HG02973 (cell line): ENCODE measurements around the gene RAB8A.
"Not testable (repeated sequence)": the region's sequence is repeated elsewhere in the genome, so short reads cannot be mapped to it uniquely, and the experiment has no call there.

Source experiments
- ATAC-seq: cut with Tn5 transposase; IDR thresholded peaks from one replicate; pipeline ENCODE4 v1.9.1; 2021; ENCODE audit warnings: moderate library complexity; ENCODE audit not compliant: unreplicated experiment

RAB8A gene

GRCh38 chr19:16077984-16078758, 33.5 kb upstream of the RAB8A start:
- no peak for ATAC-seq

DNA sequence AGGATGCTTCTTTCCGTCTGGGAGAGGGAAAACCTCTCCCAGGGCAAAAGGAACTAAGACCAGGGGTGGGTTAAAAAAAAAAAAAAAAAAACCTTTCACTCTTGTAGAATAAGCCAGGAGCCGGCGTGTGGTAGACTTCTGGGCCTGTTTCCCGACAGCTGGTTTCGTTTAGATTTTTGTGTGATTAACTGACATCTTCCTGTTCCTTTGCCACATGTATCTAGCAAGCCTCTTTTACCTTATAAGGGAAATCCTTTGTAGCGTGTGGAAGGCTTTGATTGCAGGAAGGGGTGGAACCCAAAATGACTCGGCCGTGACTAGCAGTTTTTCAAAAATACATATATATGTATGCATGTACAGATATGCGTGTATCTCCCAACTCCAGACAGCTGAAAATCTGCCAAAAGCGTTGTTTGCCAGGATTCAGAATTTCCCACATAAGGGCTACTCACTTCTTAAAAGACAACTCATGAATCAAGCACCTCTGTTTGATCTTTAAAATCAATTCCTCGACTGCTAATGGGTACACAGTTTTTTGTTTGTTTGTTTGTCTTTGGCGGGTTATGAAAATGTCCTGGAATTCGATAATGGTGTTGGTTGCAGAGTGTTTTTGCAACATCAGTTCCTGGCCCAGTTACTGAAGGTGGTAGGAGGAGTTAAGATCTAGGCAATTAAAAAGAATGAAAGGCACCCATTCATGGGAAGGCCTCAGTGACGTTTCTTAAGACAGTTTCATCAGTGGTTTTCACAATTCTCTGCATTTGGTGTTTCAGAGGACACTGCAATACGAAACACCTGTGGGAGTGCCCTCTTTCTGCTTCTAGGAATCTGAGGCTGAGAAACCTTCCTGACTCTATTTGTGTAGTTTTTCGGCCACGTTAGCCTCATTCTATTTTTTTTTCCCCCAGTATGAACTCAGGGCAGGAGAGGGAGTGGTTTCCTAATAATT, 32.7 kb upstream of the RAB8A start:
- peak; percentile 36 for ATAC-seq

DNA sequence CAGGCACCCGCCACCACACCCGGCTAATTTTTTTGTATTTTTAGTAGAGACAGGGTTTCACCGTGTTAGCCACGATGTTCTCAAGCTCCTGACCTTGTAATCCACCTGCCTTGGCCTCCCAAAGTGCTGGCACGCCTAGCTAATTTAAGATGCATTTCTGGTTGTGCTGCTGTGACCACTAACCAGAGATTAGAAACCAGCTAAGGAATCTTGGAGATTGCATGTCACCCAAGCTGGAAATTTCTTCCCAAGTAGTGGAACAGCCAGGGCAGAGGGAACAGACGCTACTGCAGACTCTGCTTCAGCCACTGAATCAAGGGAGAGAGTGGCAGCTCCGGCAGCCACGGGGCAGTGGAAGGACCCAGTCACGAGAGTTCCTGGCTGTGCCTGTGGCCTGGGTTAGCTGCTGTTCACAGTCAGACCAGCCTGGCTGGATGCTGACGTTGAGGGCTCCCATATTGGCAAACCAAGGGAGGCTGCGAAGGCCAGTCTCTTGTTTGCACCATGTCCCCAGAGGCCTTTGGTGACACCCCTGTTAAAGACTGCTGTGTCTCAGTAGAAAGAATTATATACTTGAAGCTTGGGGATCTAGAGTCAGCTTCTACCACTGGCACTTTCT, 27.5 kb upstream of the RAB8A start:
- no peak for ATAC-seq

- no peak for ATAC-seq
Measured at GRCh38 chr19:16085115-16085514, 26.6 kb upstream of the RAB8A start.

DNA sequence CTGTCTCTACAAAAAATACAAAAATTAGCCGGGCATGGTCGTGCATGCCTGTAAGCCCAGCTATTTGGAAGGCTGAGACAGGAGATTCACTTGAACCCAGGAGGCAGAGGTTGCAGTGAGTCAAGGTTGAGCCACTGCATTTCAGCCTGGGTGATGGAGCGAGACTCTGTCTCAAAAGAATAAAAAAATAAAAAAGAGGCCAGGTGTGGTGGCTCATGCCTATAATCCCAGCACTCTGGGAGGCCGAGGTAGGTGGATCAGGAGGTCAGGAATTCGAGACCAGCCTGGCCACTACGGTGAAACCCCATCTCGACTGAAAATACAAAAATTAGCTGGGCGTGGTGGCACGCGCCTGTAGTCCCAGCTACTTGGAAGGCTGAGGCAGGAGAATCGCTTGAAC, 24.3 kb upstream of the RAB8A start:
- not testable (repeated sequence) for ATAC-seq

DNA sequence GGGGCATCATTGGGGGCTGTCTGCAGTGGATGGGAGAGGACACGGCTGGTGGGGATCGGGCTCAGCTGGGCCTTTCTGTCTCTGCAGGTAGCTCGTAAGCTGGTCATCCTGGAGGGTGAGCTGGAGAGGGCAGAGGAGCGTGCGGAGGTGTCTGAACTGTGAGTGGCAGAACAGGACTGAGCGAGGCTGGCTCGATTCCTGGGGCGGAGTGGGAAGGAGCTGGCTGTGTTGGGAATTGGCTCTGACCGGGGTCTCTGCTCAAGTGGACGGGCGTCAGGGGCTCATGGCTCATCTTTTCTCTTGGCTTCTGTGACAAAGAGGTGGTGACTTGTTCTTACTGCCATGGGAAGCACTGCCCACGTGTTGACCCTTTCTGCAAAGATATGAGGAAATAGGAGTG, 23.7 kb upstream of the RAB8A start:
- ATAC-seq, result no peak

GRCh38 chr19:16088351-16089009, 23.2 kb upstream of the RAB8A start:
- no peak for ATAC-seq

DNA sequence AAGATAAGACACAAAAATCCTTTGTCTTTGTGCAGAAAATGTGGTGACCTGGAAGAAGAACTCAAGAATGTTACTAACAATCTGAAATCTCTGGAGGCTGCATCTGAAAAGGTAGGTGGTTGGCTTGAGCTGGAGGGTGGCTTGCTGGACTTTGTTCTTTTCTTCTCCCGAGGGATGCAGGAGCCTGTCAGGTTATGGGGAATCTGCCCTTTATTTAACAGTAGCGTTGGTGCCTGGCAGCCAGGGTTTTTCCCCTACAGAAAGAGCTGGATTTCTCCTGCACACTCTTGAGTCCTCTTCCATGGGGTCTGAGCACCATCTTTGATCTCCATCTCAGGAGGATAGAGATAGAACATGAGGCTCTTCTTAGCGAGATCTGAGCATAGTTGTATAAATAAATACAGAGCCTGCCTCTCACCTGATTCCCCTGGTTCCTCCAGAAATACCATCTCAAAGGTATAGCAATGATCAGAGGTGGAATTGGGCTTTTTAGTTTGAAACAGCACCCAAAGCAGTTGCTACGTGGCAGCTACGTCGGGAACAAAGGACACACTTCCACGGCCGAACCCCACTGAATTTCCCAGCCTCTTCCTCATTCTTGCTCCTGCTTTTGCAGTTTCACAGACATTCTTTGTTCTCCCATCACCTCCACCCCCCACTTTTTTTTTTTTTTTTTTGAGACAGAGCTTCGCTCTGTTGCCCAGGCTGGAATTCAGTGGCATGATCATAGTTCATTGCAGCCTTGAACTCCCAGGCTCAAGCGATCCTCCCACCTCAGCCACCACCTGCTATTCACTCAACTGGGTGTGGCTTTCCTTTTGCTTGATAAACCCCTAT, 22.5 kb upstream of the RAB8A start:
- no peak for ATAC-seq

GRCh38 chr19:16091546-16092475, 19.9 kb upstream of the RAB8A start:
- no peak for ATAC-seq

DNA sequence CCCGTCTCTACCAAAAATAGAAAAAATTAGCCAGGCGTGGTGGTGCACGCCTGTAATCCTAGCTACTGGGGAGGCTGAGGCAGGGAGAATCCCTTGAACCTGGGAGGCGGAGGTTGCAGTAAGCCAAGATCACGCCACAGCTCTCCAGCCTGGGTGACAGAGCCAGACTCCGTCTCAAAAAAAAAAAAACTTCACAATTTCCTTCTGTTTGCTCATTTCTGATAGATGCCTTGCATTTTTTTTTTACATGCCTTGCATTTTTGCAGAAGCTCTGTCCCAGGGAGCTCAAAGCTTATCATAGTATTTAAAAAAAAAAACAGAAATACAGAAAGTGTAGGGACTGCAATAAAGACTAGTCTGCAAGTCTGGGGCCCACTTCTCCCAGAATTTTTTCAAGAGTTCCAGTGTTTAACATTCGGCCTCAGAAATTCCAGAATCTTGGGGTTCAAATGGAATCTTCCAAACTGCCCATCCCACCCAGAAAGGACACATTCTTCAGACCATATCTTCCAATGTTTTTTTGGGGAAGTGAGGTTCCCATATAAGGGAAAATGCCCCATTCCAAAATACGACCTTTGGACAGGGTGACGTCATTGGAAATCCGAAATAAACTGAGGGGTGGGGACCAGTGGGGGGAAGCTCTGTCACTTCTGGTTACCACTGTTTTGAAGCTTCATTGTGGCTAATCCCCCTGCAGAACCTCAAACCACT, 17.2 kb upstream of the RAB8A start:
- no peak for ATAC-seq

GRCh38 chr19:16095071-16095571, 16.6 kb upstream of the RAB8A start:
- ATAC-seq, result no peak

DNA sequence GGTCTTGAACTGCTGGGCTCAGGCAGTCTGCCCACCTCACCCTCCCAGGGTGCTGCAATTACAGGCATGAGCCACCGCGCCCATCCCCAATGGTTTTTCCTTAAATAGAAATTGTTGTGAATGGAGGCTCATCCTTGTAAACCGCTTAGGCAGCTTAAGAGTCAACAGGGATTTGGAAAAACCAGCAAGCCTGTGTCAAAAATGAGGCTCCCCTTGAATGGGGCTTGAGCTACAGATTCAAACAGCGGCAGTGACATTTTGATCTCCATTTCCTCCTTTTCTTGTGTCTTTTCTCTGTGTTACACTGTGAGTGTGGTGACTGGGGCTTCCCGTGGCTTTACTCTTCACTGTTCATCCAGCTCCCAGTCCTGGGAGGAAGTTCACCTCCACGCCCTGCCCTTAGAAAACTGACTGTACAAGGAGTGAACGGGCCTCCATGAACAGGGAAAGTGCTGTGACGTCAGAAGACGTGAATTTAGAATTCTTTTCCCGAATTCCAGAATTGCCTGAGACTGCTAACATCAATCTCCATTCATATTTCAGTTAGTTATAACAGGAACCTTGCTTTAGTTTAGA, 15.3 kb upstream of the RAB8A start:
- no peak for ATAC-seq

- ATAC-seq, result no peak
Measured at GRCh38 chr19:16098416-16098768, 13.3 kb upstream of the RAB8A start.

DNA sequence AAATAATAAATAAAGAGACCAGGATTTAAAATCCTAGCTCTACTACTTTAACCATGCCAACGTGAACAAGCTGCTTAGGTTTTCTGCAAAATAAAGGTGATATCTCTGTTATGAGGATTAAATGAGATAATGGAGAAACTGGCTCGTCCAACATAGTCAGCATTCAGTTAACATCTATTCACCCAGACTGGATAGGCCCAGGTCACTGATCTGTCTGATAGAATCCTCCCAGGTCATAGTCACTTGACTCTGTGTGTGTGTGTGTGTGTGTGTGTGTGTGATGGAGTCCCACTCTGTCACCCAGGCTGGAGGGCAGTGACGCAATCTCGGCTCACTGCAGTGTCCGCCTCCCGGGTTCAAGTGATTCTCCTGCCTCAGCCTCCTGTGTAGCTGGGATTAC, 12.9 kb upstream of the RAB8A start:
- ATAC-seq, result no peak

- not testable (repeated sequence) for ATAC-seq
Measured at GRCh38 chr19:16099314-16099965, 12.2 kb upstream of the RAB8A start.

DNA sequence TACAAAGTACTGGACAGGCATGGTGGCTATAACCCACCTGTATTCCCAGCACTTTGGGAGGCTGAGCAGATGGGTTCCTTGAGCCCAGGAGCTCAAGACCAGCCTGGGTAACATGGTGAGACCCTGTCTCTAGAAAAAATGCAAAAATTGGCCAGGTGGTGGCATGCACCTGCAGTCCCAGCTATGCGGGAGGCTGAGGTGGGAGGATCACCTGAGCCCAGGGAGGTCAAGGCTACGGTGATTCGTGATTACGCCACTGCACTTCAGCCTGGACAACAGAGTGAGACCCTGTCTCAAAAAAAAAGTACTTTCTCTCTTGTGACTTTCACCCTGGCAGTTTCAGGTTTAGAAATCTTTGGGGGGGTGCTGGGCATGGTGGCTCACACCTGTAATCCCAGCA, 11.2 kb upstream of the RAB8A start:
- no peak for ATAC-seq

DNA sequence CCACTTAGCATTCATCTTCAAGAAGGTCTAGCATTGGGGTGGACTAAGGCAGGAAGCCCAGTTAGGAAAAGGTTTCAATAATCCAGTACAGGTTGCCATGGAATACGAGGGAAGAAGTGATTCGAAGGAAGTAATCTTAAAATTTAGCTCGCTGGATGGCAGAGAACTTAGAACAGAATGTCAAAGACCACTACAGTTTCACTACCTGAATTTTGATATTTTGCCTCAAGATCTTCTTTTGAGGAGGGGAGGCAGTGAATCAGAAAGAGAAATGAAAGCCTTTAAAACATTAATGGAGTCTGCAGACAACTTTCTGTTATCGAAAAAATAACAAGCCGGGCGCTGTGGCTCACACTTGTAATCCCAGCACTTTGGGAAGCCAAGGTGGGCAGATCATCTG, 7.0 kb upstream of the RAB8A start:
- ATAC-seq, result no peak

GRCh38 chr19:16106121-16106520, 5.6 kb upstream of the RAB8A start:
- no peak for ATAC-seq
